K562 (cell line): ENCODE data around the gene IZUMO4. TPM values are rescaled to one million over a fixed set of nuclear protein-coding genes. Genes with fewer than 3 reads are reported as not detected.

ENCODE experiments used
- C11orf30 ChIP-seq: fragments of 450-650 bp; IDR thresholded peaks from 2 replicates; pipeline ENCODE4 v1.6.1; 2016; ENCODE audit warnings: low read depth, mild to moderate bottlenecking
- CBX5 ChIP-seq: IDR thresholded peaks from 2 replicates; pipeline ENCODE4 v1.6.1; 2014; ENCODE audit warnings: low read depth, borderline replicate concordance
- CSDE1 ChIP-seq, 2 experiments: fragments of 450-650 bp; IDR thresholded peaks; 2 replicates each; pipeline ENCODE4 v1.6.1; 2016; ENCODE audit warnings: mild to moderate bottlenecking in 1 of 2
- DACH1 ChIP-seq: fragments of 450-650 bp; IDR thresholded peaks from 2 replicates; pipeline ENCODE4 v1.6.1; 2018; ENCODE audit not compliant: partially characterized antibody
- FOXM1 ChIP-seq, 2 experiments: fragments of 450-650 bp in 1 of 2; sonication (generic) in 1 of 2; formaldehyde crosslinking in 1 of 2; IDR thresholded peaks; 2 replicates each; pipeline versions ENCODE4 v1.6.1 to v1.9.0; 2017 to 2022; ENCODE audit warnings: low read depth in 2 of 2, mild to moderate bottlenecking in 2 of 2, missing genetic modification reagents in 1 of 2, moderate library complexity in 1 of 2
- HDGF ChIP-seq: fragments of 450-650 bp; IDR thresholded peaks from 2 replicates; pipeline ENCODE4 v1.6.1; 2016
- RNF2 ChIP-seq: sonication (generic); IDR thresholded peaks from 2 replicates; pipeline ENCODE4 v1.6.1; 2016
- ZNF561 ChIP-seq: fragments of 450-650 bp; formaldehyde crosslinking; conservative IDR thresholded peaks from 2 replicates; pipeline ENCODE4 v1.4.0; 2020; ENCODE audit warnings: mild to moderate bottlenecking, moderate library complexity
- polyA plus RNA-seq, 8 experiments: library from polyadenylated mRNA; depleted of rRNA in 4 of 8; stranded (reverse) in 5 of 8; unstranded in 3 of 8; fragments of >200 nt; fragmentation: Nextera tagmentation in 2 of 8; fragmentation: Illumina TruSeq in 1 of 8; extraction: Ambion mirVana in 2 of 8; extraction: Trizol in 1 of 8; gene quantifications; 2 replicates each; pipeline versions ENCODE4 v1.2.1 to v1.2.3, GENCODE V29; 2011 to 2014; ENCODE audit warnings: inconsistent platforms in 1 of 8, missing spikeins in 1 of 8
- total RNA-seq, 7 experiments: library from RNA; depleted of rRNA in 6 of 7; stranded (reverse); fragments of >200 nt in 6 of 7; fragmentation: Illumina TruSeq in 2 of 7; extraction: Trizol in 2 of 7; gene quantifications; 2 replicates each; pipeline versions ENCODE4 v1.2.1 to v1.2.3, GENCODE V29; 2011 to 2021; ENCODE audit warnings: low replicate concordance in 1 of 7
- TF ChIP-seq, protein P1 (sequence below): fragments of 250-450 bp; sonication (Bioruptor Pico); IDR thresholded peaks from 2 replicates; pipeline ENCODE4 v1.8.0; 2022; ENCODE audit warnings: moderate library complexity, mild to moderate bottlenecking, inconsistent platforms
- TF ChIP-seq, protein P2 (sequence below): fragments of 450-650 bp; IDR thresholded peaks from 2 replicates; pipeline ENCODE4 v1.6.1; 2017; ENCODE audit warnings: antibody characterized with exemption, mild to moderate bottlenecking
- TF ChIP-seq, protein P3 (sequence below), 3 experiments: fragments of 200-800 bp in 1 of 3; sonication (Bioruptor generic) in 1 of 3; sonication (generic) in 1 of 3; formaldehyde crosslinking in 1 of 3; IDR thresholded peaks; 2 replicates each; pipeline versions ENCODE4 v1.6.1 to v1.8.0; 2016 to 2022; ENCODE audit warnings: mild to moderate bottlenecking in 2 of 3, missing compliant biosample characterization in 2 of 3, missing genetic modification characterization in 2 of 3, missing genetic modification reagents in 1 of 3
- TF ChIP-seq, protein P4 (sequence below): sonication (generic); formaldehyde crosslinking; IDR thresholded peaks from 2 replicates; pipeline ENCODE4 v1.4.0; 2020; ENCODE audit warnings: mild to moderate bottlenecking, missing genetic modification reagents

IZUMO4 gene
- total and polyA plus RNA-seq, 9 of the 15 experiments (the other 6 are each of a cell fraction or from before 2014, with no cell fraction given): 0.07 to 3.9 (median 1.2) TPM

DNA sequence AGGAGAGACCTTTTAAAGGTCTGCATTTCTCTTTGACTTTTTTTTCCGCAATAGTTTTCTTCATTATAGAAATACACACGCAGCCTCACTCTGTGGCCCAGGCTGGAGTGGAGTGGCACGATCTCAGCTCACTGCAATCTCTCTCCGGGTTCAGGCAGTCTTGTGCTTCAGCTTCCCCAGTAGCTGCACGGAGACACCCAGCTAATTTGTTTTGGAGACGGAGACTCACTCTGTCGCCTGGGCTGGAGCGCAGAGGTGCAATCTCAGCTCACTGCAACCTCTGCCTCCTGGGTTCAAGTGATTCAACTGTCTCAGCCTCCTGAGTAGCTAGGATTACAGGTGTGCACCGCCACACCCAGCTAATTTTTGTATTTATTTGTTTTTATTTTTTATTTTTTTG, 33.9 kb upstream of the IZUMO4 start (continued):
- TF ChIP-seq, protein P1, sequence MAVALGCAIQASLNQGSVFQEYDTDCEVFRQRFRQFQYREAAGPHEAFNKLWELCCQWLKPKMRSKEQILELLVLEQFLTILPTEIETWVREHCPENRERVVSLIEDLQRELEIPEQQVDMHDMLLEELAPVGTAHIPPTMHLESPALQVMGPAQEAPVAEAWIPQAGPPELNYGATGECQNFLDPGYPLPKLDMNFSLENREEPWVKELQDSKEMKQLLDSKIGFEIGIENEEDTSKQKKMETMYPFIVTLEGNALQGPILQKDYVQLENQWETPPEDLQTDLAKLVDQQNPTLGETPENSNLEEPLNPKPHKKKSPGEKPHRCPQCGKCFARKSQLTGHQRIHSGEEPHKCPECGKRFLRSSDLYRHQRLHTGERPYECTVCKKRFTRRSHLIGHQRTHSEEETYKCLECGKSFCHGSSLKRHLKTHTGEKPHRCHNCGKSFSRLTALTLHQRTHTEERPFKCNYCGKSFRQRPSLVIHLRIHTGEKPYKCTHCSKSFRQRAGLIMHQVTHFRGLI (CRISPR knock-in tag): no peak
- TF ChIP-seq, protein P2, sequence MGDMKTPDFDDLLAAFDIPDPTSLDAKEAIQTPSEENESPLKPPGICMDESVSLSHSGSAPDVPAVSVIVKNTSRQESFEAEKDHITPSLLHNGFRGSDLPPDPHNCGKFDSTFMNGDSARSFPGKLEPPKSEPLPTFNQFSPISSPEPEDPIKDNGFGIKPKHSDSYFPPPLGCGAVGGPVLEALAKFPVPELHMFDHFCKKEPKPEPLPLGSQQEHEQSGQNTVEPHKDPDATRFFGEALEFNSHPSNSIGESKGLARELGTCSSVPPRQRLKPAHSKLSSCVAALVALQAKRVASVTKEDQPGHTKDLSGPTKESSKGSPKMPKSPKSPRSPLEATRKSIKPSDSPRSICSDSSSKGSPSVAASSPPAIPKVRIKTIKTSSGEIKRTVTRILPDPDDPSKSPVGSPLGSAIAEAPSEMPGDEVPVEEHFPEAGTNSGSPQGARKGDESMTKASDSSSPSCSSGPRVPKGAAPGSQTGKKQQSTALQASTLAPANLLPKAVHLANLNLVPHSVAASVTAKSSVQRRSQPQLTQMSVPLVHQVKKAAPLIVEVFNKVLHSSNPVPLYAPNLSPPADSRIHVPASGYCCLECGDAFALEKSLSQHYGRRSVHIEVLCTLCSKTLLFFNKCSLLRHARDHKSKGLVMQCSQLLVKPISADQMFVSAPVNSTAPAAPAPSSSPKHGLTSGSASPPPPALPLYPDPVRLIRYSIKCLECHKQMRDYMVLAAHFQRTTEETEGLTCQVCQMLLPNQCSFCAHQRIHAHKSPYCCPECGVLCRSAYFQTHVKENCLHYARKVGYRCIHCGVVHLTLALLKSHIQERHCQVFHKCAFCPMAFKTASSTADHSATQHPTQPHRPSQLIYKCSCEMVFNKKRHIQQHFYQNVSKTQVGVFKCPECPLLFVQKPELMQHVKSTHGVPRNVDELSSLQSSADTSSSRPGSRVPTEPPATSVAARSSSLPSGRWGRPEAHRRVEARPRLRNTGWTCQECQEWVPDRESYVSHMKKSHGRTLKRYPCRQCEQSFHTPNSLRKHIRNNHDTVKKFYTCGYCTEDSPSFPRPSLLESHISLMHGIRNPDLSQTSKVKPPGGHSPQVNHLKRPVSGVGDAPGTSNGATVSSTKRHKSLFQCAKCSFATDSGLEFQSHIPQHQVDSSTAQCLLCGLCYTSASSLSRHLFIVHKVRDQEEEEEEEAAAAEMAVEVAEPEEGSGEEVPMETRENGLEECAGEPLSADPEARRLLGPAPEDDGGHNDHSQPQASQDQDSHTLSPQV: no peak
- TF ChIP-seq ZNF561 (CRISPR knock-in tag) (no peak), FOXM1 (IDR thresholded peaks at IDR 0.05; ENCODE audit: low read depth) (no peak), FOXM1 (CRISPR knock-in tag; IDR thresholded peaks at IDR 0.05; ENCODE audit: low read depth) (no peak), HDGF (no peak), DACH1 (no peak), CBX5 (no peak), CSDE1 (IDR thresholded peaks at IDR 0.05) (no peak), C11orf30 (no peak), RNF2 (no peak)
- TF ChIP-seq, protein P3, sequence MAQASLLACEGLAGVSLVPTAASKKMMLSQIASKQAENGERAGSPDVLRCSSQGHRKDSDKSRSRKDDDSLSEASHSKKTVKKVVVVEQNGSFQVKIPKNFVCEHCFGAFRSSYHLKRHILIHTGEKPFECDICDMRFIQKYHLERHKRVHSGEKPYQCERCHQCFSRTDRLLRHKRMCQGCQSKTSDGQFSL (CRISPR knock-in tag; IDR thresholded peaks at IDR 0.05): no peak
- TF ChIP-seq, protein P3 (tag; IDR thresholded peaks at IDR 0.05): no peak
- TF ChIP-seq, protein P4, sequence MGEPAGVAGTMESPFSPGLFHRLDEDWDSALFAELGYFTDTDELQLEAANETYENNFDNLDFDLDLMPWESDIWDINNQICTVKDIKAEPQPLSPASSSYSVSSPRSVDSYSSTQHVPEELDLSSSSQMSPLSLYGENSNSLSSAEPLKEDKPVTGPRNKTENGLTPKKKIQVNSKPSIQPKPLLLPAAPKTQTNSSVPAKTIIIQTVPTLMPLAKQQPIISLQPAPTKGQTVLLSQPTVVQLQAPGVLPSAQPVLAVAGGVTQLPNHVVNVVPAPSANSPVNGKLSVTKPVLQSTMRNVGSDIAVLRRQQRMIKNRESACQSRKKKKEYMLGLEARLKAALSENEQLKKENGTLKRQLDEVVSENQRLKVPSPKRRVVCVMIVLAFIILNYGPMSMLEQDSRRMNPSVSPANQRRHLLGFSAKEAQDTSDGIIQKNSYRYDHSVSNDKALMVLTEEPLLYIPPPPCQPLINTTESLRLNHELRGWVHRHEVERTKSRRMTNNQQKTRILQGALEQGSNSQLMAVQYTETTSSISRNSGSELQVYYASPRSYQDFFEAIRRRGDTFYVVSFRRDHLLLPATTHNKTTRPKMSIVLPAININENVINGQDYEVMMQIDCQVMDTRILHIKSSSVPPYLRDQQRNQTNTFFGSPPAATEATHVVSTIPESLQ (CRISPR knock-in tag): no peak
